Activated CD4-positive, alpha-beta memory T cell treated with anti-CD3 and anti-CD28 coated beads for 36 hours (primary cell): ENCODE measurements around the gene PAF1. TPM values are rescaled to one million over a fixed set of nuclear protein-coding genes. Genes with fewer than 3 reads are reported as not detected.

Experiments
- CTCF ChIA-PET: fragments of 350-600 bp; sonication (Branson Sonifier 250); formaldehyde crosslinking; loops from one replicate; lab custom pipeline; 2021; ENCODE audit warnings: antibody characterized with exemption, inconsistent platforms; lab: Charles Lee
- POLR2A ChIA-PET: fragments of 350-600 bp; sonication (Branson Sonifier 250); formaldehyde crosslinking; loops from one replicate; lab custom pipeline; 2021; ENCODE audit warnings: antibody characterized with exemption; lab: Charles Lee
- DNase-seq: peaks from one replicate; pipeline ENCODE4 v3.0.0-alpha.2; 2020
- H3K27ac Mint-ChIP-seq: one replicate; pipeline ENCODE4 v1.8.0; 2021; ENCODE audit warnings: mixed read lengths
- H3K27me3 Mint-ChIP-seq: one replicate; pipeline ENCODE4 v1.8.0; 2021; ENCODE audit warnings: mixed read lengths
- H3K36me3 Mint-ChIP-seq: one replicate; pipeline ENCODE4 v1.8.0; 2021; ENCODE audit warnings: mixed read lengths
- H3K4me1 Mint-ChIP-seq: one replicate; pipeline ENCODE4 v1.8.0; 2021; ENCODE audit warnings: low read depth, mixed read lengths
- H3K4me3 Mint-ChIP-seq: one replicate; pipeline ENCODE4 v1.8.0; 2021; ENCODE audit warnings: mild to moderate bottlenecking, mixed read lengths
- H3K9me3 Mint-ChIP-seq: one replicate; pipeline ENCODE4 v1.8.0; 2021; ENCODE audit warnings: mixed read lengths
- intact Hi-C: fragments of 100-400 bp; cut with micrococcal nuclease; formaldehyde crosslinking; loops from one replicate; pipeline ENCODE4 v1.15.1; 2023
- total RNA-seq, 2 experiments: library from RNA; stranded (reverse); gene quantifications; one replicate each; pipeline ENCODE4 v1.2.3, GENCODE V29; 2021

The PAF1 gene
- total RNA-seq, 2 experiments from 2014 or later, result 41.6 to 43.8 TPM

- Mint-ChIP-seq H3K9me3 (no peaks in the 10 kb centered on the region), H3K4me3 (peak overlapping the region; percentile 78), H3K27ac (peak overlapping the region; percentile 94), H3K27me3 (no peaks in the 10 kb centered on the region), H3K36me3 (peaks cover 26% of the 10 kb centered on the region), H3K4me1 (peaks cover 55% of the 10 kb centered on the region)
- intact Hi-C loops, result loop anchor here (5.0 kb wide), 2 partner anchors 551 to 1859 kb away; partner anchors contain the start of gene HNRNPUL1
- ChIA-PET CTCF (interaction anchor here (0.6 to 1.2 kb wide), 4 partner anchors 8 to 1013 kb away, joined by 3 to 5 read pairs (median 4); partner anchors contain the start of gene PLEKHG2), POLR2A (interaction anchor here (1.0 to 3.9 kb wide), 6 partner anchors 8 to 42 kb away, joined by 4 to 28 read pairs (median 14); partner anchors contain the start of genes MED29, PAF1, PLEKHG2 and RPS16)
- DNase-seq, result peak; percentile 99
Observed at GRCh38 chr19:39403331-39404312, 12.7 kb upstream of the PAF1 start.

DNA sequence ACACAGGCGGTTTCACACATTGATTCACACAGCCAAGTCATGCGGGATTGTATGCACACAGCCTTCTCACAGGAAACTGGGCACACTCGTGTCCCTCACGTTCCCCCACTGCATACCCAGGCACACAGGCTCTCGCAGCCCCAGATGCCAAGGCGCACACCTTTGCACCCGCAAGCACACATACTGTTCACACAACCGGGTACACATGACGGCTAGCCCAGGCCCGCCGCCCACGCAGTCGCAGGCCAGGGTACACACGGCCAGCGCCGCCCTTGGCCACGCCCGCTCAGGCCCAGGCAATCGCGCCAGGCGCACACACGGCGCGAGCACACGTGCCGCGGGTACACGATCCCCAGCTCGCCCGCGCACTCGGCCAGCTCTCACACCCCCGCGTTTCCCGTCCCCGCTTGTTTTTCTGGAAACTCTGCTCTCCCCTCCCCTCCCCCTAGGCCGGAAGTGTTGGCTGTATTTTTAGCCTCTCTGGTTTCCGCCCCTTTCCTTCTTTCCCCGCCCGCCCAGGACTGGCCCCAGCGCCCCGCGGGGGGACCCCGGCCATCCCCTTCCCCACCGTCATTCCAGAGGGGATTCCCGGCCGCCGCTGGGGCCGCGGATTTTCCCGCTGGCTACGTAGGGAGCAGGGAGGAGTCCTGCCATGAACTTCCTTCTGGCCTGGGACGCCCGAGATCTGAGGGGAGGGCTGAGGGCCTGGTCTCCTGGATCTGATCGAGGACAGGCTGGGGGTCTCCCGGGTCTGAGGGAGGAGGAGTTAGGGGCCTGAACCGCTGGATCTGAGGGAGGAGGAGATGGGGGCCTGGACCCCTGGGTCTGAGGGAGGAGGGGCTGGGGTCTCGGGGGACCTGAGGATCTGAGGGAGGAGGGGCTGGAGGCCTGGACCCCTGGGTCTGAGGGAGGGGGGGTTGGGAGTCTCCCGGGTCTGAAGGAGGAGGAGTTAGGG, 11.7 kb upstream of the PAF1 start:
- intact Hi-C loops, result loop anchor here (1.0 to 5.0 kb wide), 3 partner anchors 28 to 1860 kb away; partner anchors contain the start of gene HNRNPUL1
- peaks cover 62% of the 10 kb centered on the region for H3K4me1 Mint-ChIP-seq
- no peaks in the 10 kb centered on the region for H3K27me3 Mint-ChIP-seq
- peaks cover 16% of the 10 kb centered on the region for H3K36me3 Mint-ChIP-seq
- H3K4me3 Mint-ChIP-seq, result peak overlapping the region; percentile 78
- H3K9me3 Mint-ChIP-seq, result no peaks in the 10 kb centered on the region
- DNase-seq, result peak; percentile 94
- ChIA-PET POLR2A (interaction anchor here (1.1 to 3.9 kb wide), 9 partner anchors 9 to 43 kb away, joined by 3 to 32 read pairs (median 15); partner anchors contain the start of genes MED29, PAF1, PLEKHG2 and RPS16), CTCF (interaction anchor here (1.0 to 7.6 kb wide), 3 partner anchors 9 to 33 kb away, joined by 3 to 219 read pairs (median 7); partner anchors contain the start of genes PLEKHG2 and RPS16)
- peak overlapping the region; percentile 94 for H3K27ac Mint-ChIP-seq

- H3K9me3 Mint-ChIP-seq, result no peaks in the 10 kb centered on the region
- H3K4me1 Mint-ChIP-seq, result peaks cover 68% of the 10 kb centered on the region
- no peaks in the 10 kb centered on the region for H3K27me3 Mint-ChIP-seq
- CTCF ChIA-PET, result interaction anchor here (0.7 to 7.6 kb wide), 7 partner anchors 10 to 131 kb away, joined by 3 to 219 read pairs (median 7); partner anchors contain the start of genes EID2B, MED29, PAF1 and PLEKHG2
- peak overlapping the region; percentile 94 for H3K27ac Mint-ChIP-seq
- H3K36me3 Mint-ChIP-seq, result peaks cover 8% of the 10 kb centered on the region
- intact Hi-C loops, result loop anchor here (1.0 to 5.0 kb wide), 3 partner anchors 29 to 1861 kb away; partner anchors contain the start of gene HNRNPUL1
- DNase-seq, result peak; percentile 94
- POLR2A ChIA-PET, result interaction anchor here (0.8 to 3.9 kb wide), 10 partner anchors 10 to 60 kb away, joined by 3 to 32 read pairs (median 4); partner anchors contain the start of genes MED29, PAF1, PLEKHG2 and RPS16
- peak overlapping the region; percentile 78 for H3K4me3 Mint-ChIP-seq
Observed at GRCh38 chr19:39401549-39402345, 10.8 kb upstream of the PAF1 start.

DNA sequence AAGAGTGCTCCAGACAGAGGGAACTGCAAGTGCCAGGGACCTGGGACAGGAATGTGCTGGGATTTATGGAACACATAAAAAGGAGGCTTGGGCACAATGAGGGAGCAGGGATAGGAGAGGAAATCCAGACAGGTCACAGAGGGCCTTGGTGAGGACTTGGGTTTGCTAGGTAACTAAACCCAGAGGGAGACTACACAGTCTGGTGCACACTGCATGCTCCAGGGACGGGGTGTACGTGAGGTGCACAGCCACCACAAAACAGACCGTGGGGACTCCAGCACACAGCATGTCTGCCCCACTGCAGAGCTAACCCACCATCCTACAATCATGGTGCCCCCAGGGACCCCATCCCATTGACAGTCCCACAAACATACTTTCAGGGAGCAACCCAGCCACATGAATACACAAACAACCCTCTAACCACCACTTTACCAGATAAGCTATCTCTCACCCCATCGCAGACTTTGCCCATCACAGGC, 10.2 kb upstream of the PAF1 start:
- Mint-ChIP-seq H3K9me3 (no peaks in the 10 kb centered on the region), H3K36me3 (peaks cover 5% of the 10 kb centered on the region), H3K4me1 (peaks cover 65% of the 10 kb centered on the region), H3K4me3 (peak overlapping the region; percentile 78), H3K27me3 (no peaks in the 10 kb centered on the region), H3K27ac (peak overlapping the region; percentile 94)
- no peak for DNase-seq
- ChIA-PET CTCF (interaction anchor here (0.7 to 7.6 kb wide), 6 partner anchors 10 to 132 kb away, joined by 3 to 219 read pairs (median 8); partner anchors contain the start of genes EID2B, MED29, PAF1 and PLEKHG2), POLR2A (interaction anchor here (0.8 to 3.9 kb wide), 10 partner anchors 10 to 59 kb away, joined by 3 to 32 read pairs (median 4); partner anchors contain the start of genes MED29, PAF1, PLEKHG2 and RPS16)
- intact Hi-C loops, result loop anchor here (5.0 kb wide), 2 partner anchors 549 to 1861 kb away; partner anchors contain the start of gene HNRNPUL1

- DNase-seq, result no peak
- no peaks in the 10 kb centered on the region for H3K9me3 Mint-ChIP-seq
- intact Hi-C loops, result loop anchor here (5.0 kb wide), 2 partner anchors 548 to 1862 kb away; partner anchors contain the start of gene HNRNPUL1
- CTCF ChIA-PET, result interaction anchor here (1.1 to 7.6 kb wide), 3 partner anchors 9 to 133 kb away, joined by 3 to 219 read pairs (median 9); partner anchors contain the start of genes MED29, PAF1 and PLEKHG2
- H3K27me3 Mint-ChIP-seq, result no peaks in the 10 kb centered on the region
- POLR2A ChIA-PET, result interaction anchor here (2.3 kb wide), 1 partner anchor 9 kb away, joined by 32 read pairs; the partner anchor contains the start of genes MED29 and PAF1
- peaks cover 11% of the 10 kb centered on the region for H3K36me3 Mint-ChIP-seq
- H3K4me1 Mint-ChIP-seq, result peaks cover 59% of the 10 kb centered on the region
- H3K27ac Mint-ChIP-seq, result peak overlapping the region; percentile 36
- H3K4me3 Mint-ChIP-seq, result no peak overlapping the region
Observed at GRCh38 chr19:39400061-39400460, 9.2 kb upstream of the PAF1 start.

- H3K9me3 Mint-ChIP-seq, result no peaks in the 10 kb centered on the region
- no peak for DNase-seq
- ChIA-PET POLR2A (interaction anchor here (2.3 to 3.8 kb wide), 2 partner anchors 8 to 36 kb away, joined by 17 to 53 read pairs; partner anchors contain the start of genes RPS16 and ZFP36), CTCF (interaction anchor here (1.1 to 7.6 kb wide), 3 partner anchors 12 to 134 kb away, joined by 3 to 219 read pairs (median 9); partner anchors contain the start of genes PLEKHG2 and SAMD4B)
- H3K4me3 Mint-ChIP-seq, result no peak overlapping the region
- peaks cover 55% of the 10 kb centered on the region for H3K4me1 Mint-ChIP-seq
- H3K36me3 Mint-ChIP-seq, result peaks cover 12% of the 10 kb centered on the region
- H3K27ac Mint-ChIP-seq, result peak overlapping the region; percentile 36
- intact Hi-C loops, result loop anchor here (5.0 kb wide), 2 partner anchors 547 to 1863 kb away; partner anchors contain the start of gene HNRNPUL1
- H3K27me3 Mint-ChIP-seq, result no peaks in the 10 kb centered on the region
Observed at GRCh38 chr19:39399668-39400050, 8.8 kb upstream of the PAF1 start.

DNA sequence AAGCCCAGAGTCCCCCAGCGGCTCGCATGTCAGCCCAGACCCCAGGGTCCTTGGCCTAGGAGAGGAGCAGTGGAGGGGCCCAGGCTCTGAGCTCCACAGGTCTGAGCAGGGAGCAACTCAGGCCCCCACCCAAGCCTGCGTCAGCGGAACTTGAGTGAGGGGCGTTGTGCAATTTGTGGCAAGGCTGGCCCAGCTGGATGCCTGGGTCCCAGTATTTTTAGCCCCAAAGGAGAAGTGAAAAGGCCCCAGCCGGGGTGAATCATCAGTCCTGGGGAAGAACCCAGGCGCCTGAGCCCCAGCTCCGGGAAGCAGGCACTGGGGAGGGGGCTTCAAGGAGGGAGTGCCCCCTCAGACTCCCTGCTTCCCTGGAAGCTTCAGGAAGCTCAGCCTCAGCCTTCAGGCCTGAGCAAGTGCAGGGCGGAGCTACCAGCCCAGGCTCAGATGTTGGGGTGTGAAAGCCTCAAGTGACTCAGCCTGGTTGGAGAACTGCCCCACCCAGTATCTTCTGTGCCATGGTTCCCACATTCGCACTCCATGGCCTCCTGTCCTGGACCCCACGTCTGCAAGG, 7.5 kb upstream of the PAF1 start:
- Mint-ChIP-seq H3K27ac (peak overlapping the region; percentile 85), H3K4me3 (peak overlapping the region; percentile 3), H3K36me3 (peaks cover 18% of the 10 kb centered on the region), H3K27me3 (no peaks in the 10 kb centered on the region), H3K9me3 (no peaks in the 10 kb centered on the region), H3K4me1 (peaks cover 55% of the 10 kb centered on the region)
- intact Hi-C loops, result no loop called here
- CTCF ChIA-PET, result interaction anchor here (0.6 to 7.6 kb wide), 22 partner anchors 9 to 536 kb away, joined by 3 to 219 read pairs (median 4); partner anchors contain the start of genes EID2B, FCGBP, PLEKHG2 and RPS16
- DNase-seq, result peak; percentile 80
- POLR2A ChIA-PET, result interaction anchor here (0.6 to 3.8 kb wide), 8 partner anchors 10 to 152 kb away, joined by 3 to 53 read pairs (median 4); partner anchors contain the start of genes PLEKHG2, RPS16, SUPT5H and ZFP36

- intact Hi-C loops, result loop anchor here (1.0 kb wide), 1 partner anchor 15 kb away; the partner anchor contains the start of gene PLEKHG2
- H3K4me1 Mint-ChIP-seq, result peaks cover 57% of the 10 kb centered on the region
- H3K36me3 Mint-ChIP-seq, result peaks cover 18% of the 10 kb centered on the region
- peak overlapping the region; percentile 3 for H3K4me3 Mint-ChIP-seq
- ChIA-PET POLR2A (interaction anchor here (0.6 to 3.8 kb wide), 8 partner anchors 10 to 153 kb away, joined by 3 to 53 read pairs (median 4); partner anchors contain the start of genes PLEKHG2, RPS16, SUPT5H and ZFP36), CTCF (interaction anchor here (0.6 to 7.6 kb wide), 22 partner anchors 10 to 278 kb away, joined by 3 to 219 read pairs (median 4); partner anchors contain the start of genes EID2B, PLEKHG2, RPS16 and SAMD4B)
- H3K27ac Mint-ChIP-seq, result peak overlapping the region; percentile 85
- DNase-seq, result peak; percentile 96
- H3K9me3 Mint-ChIP-seq, result no peaks in the 10 kb centered on the region
- H3K27me3 Mint-ChIP-seq, result no peaks in the 10 kb centered on the region
Observed at GRCh38 chr19:39397360-39398296, 6.7 kb upstream of the PAF1 start.
